ENCODE data around the gene CPAMD8.

CPAMD8 gene

GRCh38 chr19:16911046-16911445 is 115.6 kb downstream of the CPAMD8 start:
- DNase-seq (ENCODE audit: low read depth), result no peak
- no peak for TF ChIP-seq CTCF (conservative IDR thresholded peaks at IDR 0.05; ENCODE audit: low read depth, low read length)
- no peak overlapping the region for H3K4me3 ChIP-seq (ENCODE audit: low read depth, low read length)

DNA sequence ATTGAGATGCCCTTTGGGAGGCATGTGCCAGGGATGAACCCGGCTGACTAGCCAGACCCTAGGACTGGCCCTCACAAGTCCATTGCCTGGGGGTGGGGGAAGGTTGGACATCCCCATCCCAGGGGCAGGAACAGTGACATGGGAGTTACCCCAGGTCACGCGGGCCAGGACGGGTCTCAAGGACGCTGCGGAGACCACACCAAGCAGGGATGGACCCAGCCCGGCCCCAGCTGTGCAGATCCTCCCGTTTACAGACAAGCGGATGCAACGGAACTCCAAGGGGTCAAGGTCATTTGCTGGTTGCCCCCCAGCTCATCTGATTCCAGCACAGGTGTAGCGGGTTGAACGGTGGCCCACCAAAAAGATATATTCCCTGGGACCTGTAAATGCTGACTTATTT is 117.9 kb downstream of the CPAMD8 start:
- no peak overlapping the region for H3K4me3 ChIP-seq (ENCODE audit: low read depth, low read length)
- TF ChIP-seq CTCF (conservative IDR thresholded peaks at IDR 0.05; ENCODE audit: low read depth, low read length), result no peak
- DNase-seq (ENCODE audit: low read depth), result no peak

DNA sequence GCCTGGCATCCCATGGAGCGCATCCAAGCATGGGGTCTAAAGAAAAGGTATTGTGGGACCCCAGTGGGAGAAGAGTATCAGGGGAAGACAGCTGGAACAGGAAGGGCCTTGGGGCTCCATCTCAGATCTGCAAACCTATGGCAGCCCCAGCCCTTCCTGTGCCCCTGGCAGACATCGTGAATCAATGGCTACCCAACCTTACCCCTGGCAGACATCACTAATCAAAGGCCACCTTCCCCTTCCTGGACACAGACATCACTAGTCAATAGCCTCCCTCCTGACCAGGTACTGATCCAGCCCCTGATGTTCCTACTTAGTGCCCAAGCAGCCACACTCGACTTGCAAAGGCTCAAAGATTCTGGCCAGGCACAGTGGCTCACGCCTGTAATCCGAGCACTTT is 122.0 kb downstream of the CPAMD8 start:
- no peak for DNase-seq (ENCODE audit: low read depth)
- no peak overlapping the region for H3K4me3 ChIP-seq (ENCODE audit: low read depth, low read length)
- no peak for TF ChIP-seq CTCF (conservative IDR thresholded peaks at IDR 0.05; ENCODE audit: low read depth, low read length)

DNA sequence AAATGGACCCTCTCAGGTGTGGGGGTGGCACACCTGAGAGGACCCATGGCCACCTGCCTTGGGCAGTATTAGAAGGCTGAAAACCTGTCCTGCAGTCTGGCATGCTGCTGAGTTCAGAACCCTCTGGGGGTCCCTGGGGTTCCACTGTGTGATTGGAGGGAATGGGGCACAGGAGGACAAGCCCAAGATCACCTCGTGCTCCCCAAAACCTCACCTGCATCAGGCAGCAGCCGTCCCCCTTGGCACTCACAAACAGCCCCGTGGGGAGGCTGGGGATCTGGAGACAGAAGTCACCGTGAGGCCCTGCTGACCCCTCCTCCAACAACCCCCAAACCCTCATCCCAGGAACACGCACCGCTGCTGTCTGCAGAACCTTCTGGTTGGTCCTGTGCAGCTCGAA is 123.3 kb downstream of the CPAMD8 start:
- DNase-seq (ENCODE audit: low read depth), result no peak
- no peak for TF ChIP-seq CTCF (conservative IDR thresholded peaks at IDR 0.05; ENCODE audit: low read depth, low read length)
- H3K4me3 ChIP-seq (ENCODE audit: low read depth, low read length), result no peak overlapping the region

- DNase-seq (ENCODE audit: low read depth), result no peak
- no peak for TF ChIP-seq CTCF (conservative IDR thresholded peaks at IDR 0.05; ENCODE audit: low read depth, low read length)
- H3K4me3 ChIP-seq (ENCODE audit: low read depth, low read length), result no peak overlapping the region
Observed at GRCh38 chr19:16902545-16902944, 124.1 kb downstream of the CPAMD8 start.

GRCh38 chr19:16901491-16902175 is 125.0 kb downstream of the CPAMD8 start:
- no peak for TF ChIP-seq CTCF (conservative IDR thresholded peaks at IDR 0.05; ENCODE audit: low read depth, low read length)
- H3K4me3 ChIP-seq (ENCODE audit: low read depth, low read length), result no peak overlapping the region

DNA sequence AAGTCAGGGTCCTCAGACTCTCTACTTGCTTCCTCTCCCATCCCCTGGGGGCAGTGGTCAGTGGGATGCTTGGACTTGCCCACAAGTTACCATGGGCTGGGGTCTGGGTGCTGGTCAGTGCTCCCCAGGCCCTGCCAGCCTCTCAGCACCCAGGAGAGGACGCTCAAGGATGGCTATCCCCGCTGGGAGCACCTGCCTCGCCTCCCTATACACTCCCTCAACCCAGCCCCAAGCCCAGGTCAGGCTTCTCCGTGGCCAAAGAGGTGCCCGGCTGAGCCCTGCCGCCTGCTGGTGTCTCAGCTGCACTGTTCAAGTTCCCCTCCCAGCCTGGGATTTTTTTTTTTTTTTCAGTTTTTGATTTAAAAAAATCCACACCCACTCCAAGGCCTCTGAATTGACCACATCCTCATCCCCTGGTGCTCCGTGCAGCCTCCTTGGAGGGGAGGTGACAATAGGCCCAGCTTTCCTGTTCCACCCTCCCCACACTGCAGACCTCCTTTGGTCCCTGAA is 127.0 kb downstream of the CPAMD8 start:
- peak; percentile 75 for TF ChIP-seq CTCF (conservative IDR thresholded peaks at IDR 0.05; ENCODE audit: low read depth, low read length)
- no peak overlapping the region for H3K4me3 ChIP-seq (ENCODE audit: low read depth, low read length)
- peak; percentile 46 for DNase-seq (ENCODE audit: low read depth)

More at GRCh38 chr19:16901491-16902175, 125.0 kb downstream of the CPAMD8 start:
- DNase-seq (ENCODE audit: low read depth), result no peak

All from choroid plexus epithelial cell (primary cell).